B cell (primary cell): ENCODE measurements around the gene MEF2B. TPM values are rescaled to one million over a fixed set of nuclear protein-coding genes. Genes with fewer than 3 reads are reported as not detected.

Source experiments
- polyA plus RNA-seq: library from polyadenylated mRNA; depleted of rRNA; stranded (reverse); fragments of >200 nt; gene quantifications from 2 replicates; pipeline ENCODE4 v1.2.3, GENCODE V29; 2012
- total RNA-seq, 2 donors: library from RNA; stranded (reverse); fragments of 120-200 nt in 1 of 2; gene quantifications; 1 replicate in 1 of 2; 2 replicates in 1 of 2; pipeline versions ENCODE4 v1.2.3 to v1.2.4, GENCODE V29; 2013 to 2022

The MEF2B gene
- total and polyA plus RNA-seq, 2 donors (not counting 1 experiment from before 2014, with no cell fraction given) = 4.6 to 5.5 TPM

Other genes with a start within 250 kb of the MEF2B start
- gene HOMER3, start 229.0 kb downstream of the MEF2B start, total RNA-seq = 4.7 and 5.9 TPM in 2 replicates
- 11.3 and 26.4 TPM in 2 replicates for gene HOMER3, start 229.0 kb downstream of the MEF2B start, polyA plus RNA-seq
- 154 and 164 TPM in 2 replicates for gene SUGP2, start 136.7 kb downstream of the MEF2B start, total RNA-seq
- gene SUGP2, start 136.7 kb downstream of the MEF2B start, polyA plus RNA-seq = 132 and 161 TPM in 2 replicates
- gene ARMC6, start 136.7 kb downstream of the MEF2B start, total RNA-seq = 15.2 TPM in 2 replicates
- 19.1 and 27.6 TPM in 2 replicates for gene ARMC6, start 136.7 kb downstream of the MEF2B start, polyA plus RNA-seq
- gene SLC25A42, start 106.3 kb downstream of the MEF2B start, total RNA-seq = 36.5 and 38.8 TPM in 2 replicates
- 75.6 and 83.9 TPM in 2 replicates for gene SLC25A42, start 106.3 kb downstream of the MEF2B start, polyA plus RNA-seq
- gene TMEM161A, start 31.8 kb downstream of the MEF2B start, total RNA-seq = 23.2 and 23.6 TPM in 2 replicates
- gene TMEM161A, start 31.8 kb downstream of the MEF2B start, polyA plus RNA-seq = 33.8 and 44.0 TPM in 2 replicates
- 62.3 and 63.1 TPM in 2 replicates for gene BORCS8, start 21.9 kb upstream of the MEF2B start, total RNA-seq
- 29.5 and 37.6 TPM in 2 replicates for gene BORCS8, start 21.9 kb upstream of the MEF2B start, polyA plus RNA-seq
- 77.9 and 80.7 TPM in 2 replicates for gene RFXANK, start 22.0 kb upstream of the MEF2B start, total RNA-seq
- gene RFXANK, start 22.0 kb upstream of the MEF2B start, polyA plus RNA-seq = 100 and 101 TPM in 2 replicates
- gene NR2C2AP, start 33.2 kb upstream of the MEF2B start, total RNA-seq = 27.1 and 29.3 TPM in 2 replicates
- gene NR2C2AP, start 33.2 kb upstream of the MEF2B start, polyA plus RNA-seq = 19.0 and 27.4 TPM in 2 replicates
- not detected in 2 replicates for gene NCAN, start 41.7 kb upstream of the MEF2B start, total RNA-seq
- gene NCAN, start 41.7 kb upstream of the MEF2B start, polyA plus RNA-seq = 0.01 and 0.03 TPM in 2 replicates
- gene TM6SF2, start 103.0 kb upstream of the MEF2B start, total RNA-seq = not detected in 2 replicates
- gene TM6SF2, start 103.0 kb upstream of the MEF2B start, polyA plus RNA-seq = not detected in 2 replicates
- gene SUGP1, start 150.2 kb upstream of the MEF2B start, total RNA-seq = 86.9 and 91.4 TPM in 2 replicates
- gene SUGP1, start 150.2 kb upstream of the MEF2B start, polyA plus RNA-seq = 55.5 and 61.3 TPM in 2 replicates
- gene MAU2, start 150.6 kb upstream of the MEF2B start, total RNA-seq = 199 and 203 TPM in 2 replicates
- 87.7 and 95.0 TPM in 2 replicates for gene MAU2, start 150.6 kb upstream of the MEF2B start, polyA plus RNA-seq
- 76.3 and 97.3 TPM in 2 replicates for gene GATAD2A, start 235.4 kb upstream of the MEF2B start, total RNA-seq
- 28.8 and 44.5 TPM in 2 replicates for gene GATAD2A, start 235.4 kb upstream of the MEF2B start, polyA plus RNA-seq